Measurements from ENCODE around the gene IL25.
"Not testable (repeated sequence)": the region's sequence is repeated elsewhere in the genome, so short reads cannot be mapped to it uniquely, and the experiment has no call there.

IL25 gene

GRCh38 chr14:23372509-23372908, at the start of gene IL25:
TSS of gene IL25 (plus strand) at chr14:23372809.
- Histone ChIP-seq H3K9ac (ENCODE audit: low read length) (no peak within 1 kb of the TSS), H3K4me3 (ENCODE audit: low read length) (no peak within 1 kb of the TSS), H3K27ac (ENCODE audit: low read depth, low read length) (no peak within 1 kb of the TSS), H3K4me1 (ENCODE audit: control insufficient read depth, insufficient read depth, low read length) (no peaks in the 10 kb centered on the region), H3K27me3 (ENCODE audit: control insufficient read depth, insufficient read depth, low read length) (no peaks in the 10 kb centered on the region), H3K36me3 (ENCODE audit: control insufficient read depth, insufficient read depth, low read length) (no peaks in the 10 kb centered on the region)

- H3K36me3 ChIP-seq (ENCODE audit: control insufficient read depth, insufficient read depth, low read length): peaks cover 12% of the 10 kb centered on the region
- H3K27me3 ChIP-seq (ENCODE audit: control insufficient read depth, insufficient read depth, low read length): no peaks in the 10 kb centered on the region
- peaks cover 12% of the 10 kb centered on the region for H3K4me1 ChIP-seq (ENCODE audit: control insufficient read depth, insufficient read depth, low read length)
- no peak overlapping the region for H3K9ac ChIP-seq (ENCODE audit: low read length)
- no peak overlapping the region for H3K27ac ChIP-seq (ENCODE audit: low read depth, low read length)
- no peak overlapping the region for H3K4me3 ChIP-seq (ENCODE audit: low read length)
These were observed 48.7 kb upstream of the IL25 start for GRCh38 chr14:23323838-23324454.

GRCh38 chr14:23324455-23324846, 48.2 kb upstream of the IL25 start:
- Histone ChIP-seq H3K36me3 (ENCODE audit: control insufficient read depth, insufficient read depth, low read length) (peaks cover 12% of the 10 kb centered on the region), H3K9ac (ENCODE audit: low read length) (no peak overlapping the region), H3K27ac (ENCODE audit: low read depth, low read length) (no peak overlapping the region)

GRCh38 chr14:23324993-23325392, 47.6 kb upstream of the IL25 start:
- Histone ChIP-seq H3K4me3 (ENCODE audit: low read length) (no peak overlapping the region), H3K36me3 (ENCODE audit: control insufficient read depth, insufficient read depth, low read length) (peaks cover 12% of the 10 kb centered on the region), H3K9ac (ENCODE audit: low read length) (no peak overlapping the region), H3K27me3 (ENCODE audit: control insufficient read depth, insufficient read depth, low read length) (no peaks in the 10 kb centered on the region), H3K4me1 (ENCODE audit: control insufficient read depth, insufficient read depth, low read length) (peaks cover 12% of the 10 kb centered on the region), H3K27ac (ENCODE audit: low read depth, low read length) (no peak overlapping the region)

More at GRCh38 chr14:23324455-23324846, 48.2 kb upstream of the IL25 start:
- peaks cover 12% of the 10 kb centered on the region for H3K4me1 ChIP-seq (ENCODE audit: control insufficient read depth, insufficient read depth, low read length)
- H3K4me3 ChIP-seq (ENCODE audit: low read length): no peak overlapping the region
- H3K27me3 ChIP-seq (ENCODE audit: control insufficient read depth, insufficient read depth, low read length): no peaks in the 10 kb centered on the region

GRCh38 chr14:23325746-23326145, 46.9 kb upstream of the IL25 start:
- not testable (repeated sequence) for H3K27ac ChIP-seq (ENCODE audit: low read depth, low read length); H3K9ac ChIP-seq (ENCODE audit: low read length); H3K4me1 ChIP-seq (ENCODE audit: control insufficient read depth, insufficient read depth, low read length); H3K4me3 ChIP-seq (ENCODE audit: low read length); H3K27me3 ChIP-seq (ENCODE audit: control insufficient read depth, insufficient read depth, low read length)
- H3K36me3 ChIP-seq (ENCODE audit: control insufficient read depth, insufficient read depth, low read length): peaks cover 12% of the 10 kb centered on the region

- Histone ChIP-seq H3K9ac (ENCODE audit: low read length) (no peak overlapping the region), H3K27ac (ENCODE audit: low read depth, low read length) (no peak overlapping the region), H3K4me1 (ENCODE audit: control insufficient read depth, insufficient read depth, low read length) (peaks cover 7% of the 10 kb centered on the region), H3K27me3 (ENCODE audit: control insufficient read depth, insufficient read depth, low read length) (no peaks in the 10 kb centered on the region), H3K4me3 (ENCODE audit: low read length) (no peak overlapping the region), H3K36me3 (ENCODE audit: control insufficient read depth, insufficient read depth, low read length) (peaks cover 12% of the 10 kb centered on the region)
These were observed 45.9 kb upstream of the IL25 start for GRCh38 chr14:23326491-23327332.

GRCh38 chr14:23327947-23328744, 44.5 kb upstream of the IL25 start:
- no peak overlapping the region for H3K9ac ChIP-seq (ENCODE audit: low read length)
- no peak overlapping the region for H3K27ac ChIP-seq (ENCODE audit: low read depth, low read length)
- no peak overlapping the region for H3K4me3 ChIP-seq (ENCODE audit: low read length)
- no peaks in the 10 kb centered on the region for H3K27me3 ChIP-seq (ENCODE audit: control insufficient read depth, insufficient read depth, low read length)
- no peaks in the 10 kb centered on the region for H3K4me1 ChIP-seq (ENCODE audit: control insufficient read depth, insufficient read depth, low read length)
- H3K36me3 ChIP-seq (ENCODE audit: control insufficient read depth, insufficient read depth, low read length): peaks cover 12% of the 10 kb centered on the region

- H3K9ac ChIP-seq (ENCODE audit: low read length): no peak overlapping the region
- no peaks in the 10 kb centered on the region for H3K27me3 ChIP-seq (ENCODE audit: control insufficient read depth, insufficient read depth, low read length)
- H3K27ac ChIP-seq (ENCODE audit: low read depth, low read length): no peak overlapping the region
- H3K4me3 ChIP-seq (ENCODE audit: low read length): no peak overlapping the region
- H3K4me1 ChIP-seq (ENCODE audit: control insufficient read depth, insufficient read depth, low read length): no peaks in the 10 kb centered on the region
- H3K36me3 ChIP-seq (ENCODE audit: control insufficient read depth, insufficient read depth, low read length): no peaks in the 10 kb centered on the region
These were observed 37.0 kb upstream of the IL25 start for GRCh38 chr14:23335623-23336022.

GRCh38 chr14:23339506-23340268, 32.9 kb upstream of the IL25 start:
- Histone ChIP-seq H3K27ac (ENCODE audit: low read depth, low read length) (no peak overlapping the region), H3K27me3 (ENCODE audit: control insufficient read depth, insufficient read depth, low read length) (no peaks in the 10 kb centered on the region), H3K4me3 (ENCODE audit: low read length) (no peak overlapping the region), H3K4me1 (ENCODE audit: control insufficient read depth, insufficient read depth, low read length) (no peaks in the 10 kb centered on the region), H3K9ac (ENCODE audit: low read length) (no peak overlapping the region), H3K36me3 (ENCODE audit: control insufficient read depth, insufficient read depth, low read length) (no peaks in the 10 kb centered on the region)

- Histone ChIP-seq H3K4me3 (ENCODE audit: low read length) (no peak overlapping the region), H3K27ac (ENCODE audit: low read depth, low read length) (no peak overlapping the region), H3K27me3 (ENCODE audit: control insufficient read depth, insufficient read depth, low read length) (no peaks in the 10 kb centered on the region), H3K4me1 (ENCODE audit: control insufficient read depth, insufficient read depth, low read length) (no peaks in the 10 kb centered on the region), H3K36me3 (ENCODE audit: control insufficient read depth, insufficient read depth, low read length) (no peaks in the 10 kb centered on the region), H3K9ac (ENCODE audit: low read length) (no peak overlapping the region)
These were observed 28.1 kb upstream of the IL25 start for GRCh38 chr14:23344481-23344880.

- Histone ChIP-seq H3K4me3 (ENCODE audit: low read length) (no peak overlapping the region), H3K9ac (ENCODE audit: low read length) (no peak overlapping the region), H3K27ac (ENCODE audit: low read depth, low read length) (no peak overlapping the region), H3K36me3 (ENCODE audit: control insufficient read depth, insufficient read depth, low read length) (no peaks in the 10 kb centered on the region), H3K4me1 (ENCODE audit: control insufficient read depth, insufficient read depth, low read length) (no peaks in the 10 kb centered on the region), H3K27me3 (ENCODE audit: control insufficient read depth, insufficient read depth, low read length) (no peaks in the 10 kb centered on the region)
These were observed 26.5 kb upstream of the IL25 start for GRCh38 chr14:23345987-23346692.
